Measurements from ENCODE around the gene HLA-DRB1.
"Not testable (repeated sequence)": the region's sequence is repeated elsewhere in the genome, so short reads cannot be mapped to it uniquely, and the experiment has no call there.

Gene HLA-DRB1

GRCh38 chr6:32609391-32609730, 19.7 kb upstream of the HLA-DRB1 start:
- DNase-seq (ENCODE audit: low read depth), result no peak

- DNase-seq (ENCODE audit: low read depth), result no peak
These were observed 18.7 kb upstream of the HLA-DRB1 start for GRCh38 chr6:32608362-32608761.

GRCh38 chr6:32607988-32608298, 18.3 kb upstream of the HLA-DRB1 start:
- no peak for DNase-seq (ENCODE audit: low read depth)

- DNase-seq (ENCODE audit: low read depth), result no peak
These were observed 17.8 kb upstream of the HLA-DRB1 start for GRCh38 chr6:32607263-32607987.

- no peak for DNase-seq (ENCODE audit: low read depth)
These were observed 14.8 kb upstream of the HLA-DRB1 start for GRCh38 chr6:32604434-32604877.

GRCh38 chr6:32603888-32604287, 14.2 kb upstream of the HLA-DRB1 start:
- DNase-seq (ENCODE audit: low read depth), result no peak

- no peak for DNase-seq (ENCODE audit: low read depth)
These were observed 13.6 kb upstream of the HLA-DRB1 start for GRCh38 chr6:32603222-32603621.

GRCh38 chr6:32602383-32602782, 12.7 kb upstream of the HLA-DRB1 start:
- no peak for DNase-seq (ENCODE audit: low read depth)

GRCh38 chr6:32597024-32597423, 7.4 kb upstream of the HLA-DRB1 start:
- no peak for DNase-seq (ENCODE audit: low read depth)

GRCh38 chr6:32590713-32591112, 1.1 kb upstream of the HLA-DRB1 start:
- not testable (repeated sequence) for DNase-seq (ENCODE audit: low read depth)

- DNase-seq (ENCODE audit: low read depth), result no peak
These were observed 1.5 kb downstream of the HLA-DRB1 start for GRCh38 chr6:32588156-32588555.

- no peak for DNase-seq (ENCODE audit: low read depth)
These were observed 6.1 kb downstream of the HLA-DRB1 start for GRCh38 chr6:32583527-32583898.

- DNase-seq (ENCODE audit: low read depth), result no peak
These were observed 8.1 kb downstream of the HLA-DRB1 start for GRCh38 chr6:32581315-32582095.

- DNase-seq (ENCODE audit: low read depth), result no peak
These were observed 9.1 kb downstream of the HLA-DRB1 start for GRCh38 chr6:32580593-32580992.

GRCh38 chr6:32578962-32579361, 10.7 kb downstream of the HLA-DRB1 start:
- DNase-seq (ENCODE audit: low read depth), result no peak

- not testable (repeated sequence) for DNase-seq (ENCODE audit: low read depth)
These were observed 12.2 kb downstream of the HLA-DRB1 start for GRCh38 chr6:32577493-32577892.

- DNase-seq (ENCODE audit: low read depth), result no peak
These were observed 13.4 kb downstream of the HLA-DRB1 start for GRCh38 chr6:32576250-32576649.

GRCh38 chr6:32570363-32570905, 19.2 kb downstream of the HLA-DRB1 start:
- no peak for DNase-seq (ENCODE audit: low read depth)

GRCh38 chr6:32568561-32568960, 21.1 kb downstream of the HLA-DRB1 start:
- no peak for DNase-seq (ENCODE audit: low read depth)

GRCh38 chr6:32566957-32567356, 22.7 kb downstream of the HLA-DRB1 start:
- DNase-seq (ENCODE audit: low read depth), result no peak

GRCh38 chr6:32565511-32565910, 24.1 kb downstream of the HLA-DRB1 start:
- DNase-seq (ENCODE audit: low read depth), result no peak

- DNase-seq (ENCODE audit: low read depth), result no peak
These were observed 26.7 kb downstream of the HLA-DRB1 start for GRCh38 chr6:32562940-32563339.

- no peak for DNase-seq (ENCODE audit: low read depth)
These were observed 29.9 kb downstream of the HLA-DRB1 start for GRCh38 chr6:32559747-32560146.
